Neural progenitor cell (in vitro differentiated cells): ENCODE results near the gene F13A1. TPM values are rescaled to one million over a fixed set of nuclear protein-coding genes. Genes with fewer than 3 reads are reported as not detected.

Experiments used
- DNase-seq: peaks from one replicate; pipeline ENCODE4 v3.0.0-alpha.2; 2016; ENCODE audit warnings: low spot score
- H2AFZ ChIP-seq: fragments of 200-600 bp; sonication (generic); replicated peaks from 2 replicates; pipeline ENCODE4 v1.6.1; 2016; ENCODE audit warnings: antibody characterized with exemption
- H3F3A ChIP-seq: fragments of 200-600 bp; sonication (generic); 2 replicates; pipeline ENCODE4 v1.6.1; 2016; ENCODE audit warnings: antibody characterized with exemption, low read depth
- H3K27ac ChIP-seq: fragments of 200-600 bp; sonication (generic); 2 replicates; pipeline ENCODE4 v1.5.1; 2016; ENCODE audit warnings: mild to moderate bottlenecking
- H3K27me3 ChIP-seq: fragments of 200-600 bp; sonication (generic); 2 replicates; pipeline ENCODE4 v1.6.1; 2016; ENCODE audit warnings: mild to moderate bottlenecking, moderate library complexity
- H3K36me3 ChIP-seq: fragments of 200-600 bp; sonication (generic); 2 replicates; pipeline ENCODE4 v1.5.1; 2016
- H3K4me1 ChIP-seq: fragments of 200-600 bp; sonication (generic); 2 replicates; pipeline ENCODE4 v1.6.1; 2016; ENCODE audit warnings: mixed run types
- H3K4me2 ChIP-seq: fragments of 200-600 bp; sonication (generic); 2 replicates; pipeline ENCODE4 v1.6.1; 2016
- H3K4me3 ChIP-seq: fragments of 200-600 bp; sonication (generic); 2 replicates; pipeline ENCODE4 v1.5.1; 2016
- H3K79me2 ChIP-seq: fragments of 200-600 bp; sonication (generic); 2 replicates; pipeline ENCODE4 v1.6.1; 2016; ENCODE audit warnings: low read depth
- H3K9ac ChIP-seq: fragments of 200-600 bp; sonication (generic); 2 replicates; pipeline ENCODE4 v1.6.1; 2016
- H3K9me3 ChIP-seq: fragments of 200-600 bp; sonication (generic); 2 replicates; pipeline ENCODE4 v1.5.1; 2016; ENCODE audit warnings: low read depth
- H4K20me1 ChIP-seq: fragments of 200-600 bp; sonication (generic); 2 replicates; pipeline ENCODE4 v1.6.1; 2016; ENCODE audit warnings: low read depth
- H3K27ac Mint-ChIP-seq: 3 replicates; pipeline ENCODE4 v1.8.0; 2021; ENCODE audit warnings: mixed read lengths
- H3K27me3 Mint-ChIP-seq: 2 replicates; pipeline ENCODE4 v1.8.0; 2022; ENCODE audit warnings: low read depth, mild to moderate bottlenecking, inconsistent platforms, moderate library complexity, mixed read lengths; ENCODE audit not compliant: insufficient read depth
- H3K36me3 Mint-ChIP-seq: 3 replicates; pipeline ENCODE4 v1.8.0; 2021; ENCODE audit warnings: mixed read lengths
- H3K4me1 Mint-ChIP-seq: 3 replicates; pipeline ENCODE4 v1.8.0; 2021; ENCODE audit warnings: mixed read lengths
- H3K4me3 Mint-ChIP-seq: 3 replicates; pipeline ENCODE4 v1.8.0; 2021; ENCODE audit warnings: mild to moderate bottlenecking, moderate library complexity, mixed read lengths
- H3K9me3 Mint-ChIP-seq: 3 replicates; pipeline ENCODE4 v1.8.0; 2020; ENCODE audit warnings: mixed read lengths
- EZH2 ChIP-seq: fragments of 200-600 bp; sonication (generic); IDR thresholded peaks from 2 replicates; pipeline ENCODE4 v1.6.1; 2017; ENCODE audit warnings: antibody characterized with exemption, mild to moderate bottlenecking, moderate library complexity
- EZH2phosphoT487 ChIP-seq: fragments of 200-600 bp; sonication (generic); IDR thresholded peaks from 2 replicates; pipeline ENCODE4 v1.6.1; 2017; ENCODE audit warnings: antibody characterized with exemption
- microRNA-seq: library from miRNA; unstranded; fragments of <30 nt; microRNA quantifications from one replicate; pipeline ENCODE4, GENCODE V29; 2016
- small RNA-seq: library from RNA; depleted of rRNA; stranded (forward); fragments of <200 nt; gene quantifications from one replicate; pipeline ENCODE3, GENCODE V24; 2015
- total RNA-seq: library from RNA; depleted of rRNA; stranded (reverse); fragments of >200 nt; gene quantifications from 2 replicates; pipeline ENCODE4 v1.2.3, GENCODE V29; 2015; ENCODE audit warnings: low replicate concordance
- TF ChIP-seq, protein P1 (sequence below): fragments of 200-600 bp; sonication (generic); IDR thresholded peaks from 2 replicates; pipeline ENCODE4 v1.5.1; 2017; ENCODE audit warnings: antibody characterized with exemption, mild to moderate bottlenecking

Gene F13A1
- total RNA-seq, 1 donor from 2014 or later = 3.6 TPM

- Histone ChIP-seq H4K20me1 (no peaks in the 10 kb centered on the region), H3K36me3 (no peaks in the 10 kb centered on the region), H2AFZ (no peak overlapping the region), H3K27me3 (no peaks in the 10 kb centered on the region), H3K9me3 (peaks cover 3% of the 10 kb centered on the region), H3K4me2 (no peak overlapping the region), H3K4me3 (no peak overlapping the region), H3F3A (no peaks in the 10 kb centered on the region), H3K27ac (no peak overlapping the region), H3K9ac (no peak overlapping the region), H3K79me2 (no peaks in the 10 kb centered on the region), H3K4me1 (no peaks in the 10 kb centered on the region)
- no peak for DNase-seq
- TF ChIP-seq, protein P1, sequence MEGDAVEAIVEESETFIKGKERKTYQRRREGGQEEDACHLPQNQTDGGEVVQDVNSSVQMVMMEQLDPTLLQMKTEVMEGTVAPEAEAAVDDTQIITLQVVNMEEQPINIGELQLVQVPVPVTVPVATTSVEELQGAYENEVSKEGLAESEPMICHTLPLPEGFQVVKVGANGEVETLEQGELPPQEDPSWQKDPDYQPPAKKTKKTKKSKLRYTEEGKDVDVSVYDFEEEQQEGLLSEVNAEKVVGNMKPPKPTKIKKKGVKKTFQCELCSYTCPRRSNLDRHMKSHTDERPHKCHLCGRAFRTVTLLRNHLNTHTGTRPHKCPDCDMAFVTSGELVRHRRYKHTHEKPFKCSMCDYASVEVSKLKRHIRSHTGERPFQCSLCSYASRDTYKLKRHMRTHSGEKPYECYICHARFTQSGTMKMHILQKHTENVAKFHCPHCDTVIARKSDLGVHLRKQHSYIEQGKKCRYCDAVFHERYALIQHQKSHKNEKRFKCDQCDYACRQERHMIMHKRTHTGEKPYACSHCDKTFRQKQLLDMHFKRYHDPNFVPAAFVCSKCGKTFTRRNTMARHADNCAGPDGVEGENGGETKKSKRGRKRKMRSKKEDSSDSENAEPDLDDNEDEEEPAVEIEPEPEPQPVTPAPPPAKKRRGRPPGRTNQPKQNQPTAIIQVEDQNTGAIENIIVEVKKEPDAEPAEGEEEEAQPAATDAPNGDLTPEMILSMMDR = no peak
- TF ChIP-seq EZH2phosphoT487 = no peak
- TF ChIP-seq EZH2 = no peak
- no peak overlapping the region for H3K4me3 Mint-ChIP-seq
- no peaks in the 10 kb centered on the region for H3K36me3 Mint-ChIP-seq
- peaks cover 4% of the 10 kb centered on the region for H3K9me3 Mint-ChIP-seq
- no peak overlapping the region for H3K27ac Mint-ChIP-seq
- no peaks in the 10 kb centered on the region for H3K27me3 Mint-ChIP-seq
- H3K4me1 Mint-ChIP-seq = no peaks in the 10 kb centered on the region
Measured at GRCh38 chr6:6121943-6122342, 198.5 kb downstream of the F13A1 start.

DNA sequence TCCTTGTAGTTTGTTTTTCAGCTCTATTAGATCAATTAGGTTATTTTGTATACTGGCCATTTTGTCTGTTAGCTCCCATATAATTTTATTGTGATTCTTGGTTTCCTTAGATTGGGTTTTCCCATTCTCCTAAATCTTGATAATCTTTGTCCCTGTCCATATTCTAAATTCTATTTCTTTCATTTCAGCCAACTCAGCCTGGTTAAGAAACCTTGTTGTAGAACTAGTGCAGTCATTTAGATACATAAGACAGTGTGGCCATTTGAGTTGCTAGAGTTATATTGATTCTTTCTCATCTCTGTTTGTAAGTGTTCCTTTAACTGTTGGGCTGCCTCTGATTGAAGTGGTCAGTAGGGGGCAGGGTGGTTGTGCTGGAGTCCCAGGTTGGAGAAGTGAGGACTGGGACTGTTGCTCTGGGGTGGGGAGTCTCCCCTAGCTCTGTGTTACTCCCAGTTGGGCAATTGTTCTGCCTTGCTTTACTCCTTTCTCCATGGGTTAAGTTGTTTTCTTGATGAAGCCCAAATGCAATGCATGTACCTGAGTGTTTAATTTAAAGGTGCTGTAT is 214.9 kb downstream of the F13A1 start:
- H3K27ac Mint-ChIP-seq = no peak overlapping the region
- H3K27me3 ChIP-seq = no peaks in the 10 kb centered on the region
- peaks cover 2% of the 10 kb centered on the region for H3K27me3 Mint-ChIP-seq
- no peak overlapping the region for H2AFZ ChIP-seq
- TF ChIP-seq, protein P1 = peak; percentile 63
- no peak for TF ChIP-seq EZH2phosphoT487
- no peak for TF ChIP-seq EZH2
- DNase-seq = peak; percentile 35
- no peaks in the 10 kb centered on the region for H3K79me2 ChIP-seq
- no peak overlapping the region for H3K27ac ChIP-seq
- H3K4me3 ChIP-seq = no peak overlapping the region
- no peaks in the 10 kb centered on the region for H3K9me3 ChIP-seq
- H3K4me1 ChIP-seq = no peaks in the 10 kb centered on the region
- no peaks in the 10 kb centered on the region for H3F3A ChIP-seq
- no peaks in the 10 kb centered on the region for H4K20me1 ChIP-seq
- H3K9me3 Mint-ChIP-seq = peaks cover 23% of the 10 kb centered on the region
- no peaks in the 10 kb centered on the region for H3K36me3 ChIP-seq
- H3K36me3 Mint-ChIP-seq = no peaks in the 10 kb centered on the region
- no peak overlapping the region for H3K4me2 ChIP-seq
- no peak overlapping the region for H3K9ac ChIP-seq
- H3K4me3 Mint-ChIP-seq = no peak overlapping the region
- no peaks in the 10 kb centered on the region for H3K4me1 Mint-ChIP-seq

Small RNA genes lying within 50 kb of the gene (microRNA-seq; reads per million reads assigned to microRNA genes)
- gene MIR5683 (not detected), gene MIR7853 (not detected)

Small RNA genes lying within 50 kb of the gene (small RNA-seq; reads per million reads assigned to genes)
- gene MIR7853 = not detected
